ENCODE results near the gene ATF6B.
"Not testable (repeated sequence)": the region's sequence is repeated elsewhere in the genome, so short reads cannot be mapped to it uniquely, and the experiment has no call there.

Gene ATF6B

GRCh38 chr6:32070814-32071543 is 57.1 kb downstream of the ATF6B start:
- TF ChIP-seq CTCF (IDR thresholded peaks at IDR 0.05; ENCODE audit: insufficient read depth, missing control alignments), result no peak
- FAIRE-seq, result no peak
- no peak for DNase-seq (ENCODE audit: insufficient read length, low spot score)

DNA sequence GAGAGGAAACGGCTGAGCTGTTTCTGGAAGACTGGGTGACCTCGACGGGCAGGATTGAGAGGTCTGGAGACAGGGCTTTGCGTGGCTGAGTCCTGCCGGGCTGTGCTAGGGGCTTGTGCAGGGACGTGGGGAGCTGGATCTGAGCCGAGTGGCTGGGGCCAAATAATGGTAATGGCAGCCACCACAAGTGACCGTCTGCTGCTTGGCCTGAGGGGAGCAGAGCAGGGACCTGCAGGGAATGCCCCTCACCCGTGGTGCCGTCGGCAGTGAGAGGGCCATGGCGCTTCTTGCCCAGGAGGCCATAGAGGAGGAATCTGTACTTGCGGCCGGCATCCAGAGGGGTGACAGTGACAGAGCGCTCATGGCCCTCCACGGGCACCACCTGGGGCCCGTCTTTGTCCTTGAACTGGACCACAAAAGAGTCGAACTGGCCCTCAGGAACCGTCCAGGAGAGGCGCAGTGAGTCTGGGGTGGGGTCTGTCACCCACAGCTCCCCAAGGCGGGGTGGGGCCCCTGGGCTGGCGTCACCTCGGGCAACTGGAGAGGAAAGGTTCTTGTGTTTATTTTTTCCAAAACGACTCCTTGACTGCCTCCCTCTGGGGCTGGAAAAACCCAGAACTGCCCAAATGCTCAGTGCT is 58.0 kb downstream of the ATF6B start:
- TF ChIP-seq CTCF (IDR thresholded peaks at IDR 0.05; ENCODE audit: insufficient read depth, missing control alignments), result no peak
- no peak for DNase-seq (ENCODE audit: insufficient read length, low spot score)

GRCh38 chr6:32069460-32069859 is 58.6 kb downstream of the ATF6B start:
- TF ChIP-seq CTCF (IDR thresholded peaks at IDR 0.05; ENCODE audit: insufficient read depth, missing control alignments), result no peak
- DNase-seq (ENCODE audit: insufficient read length, low spot score) (no peak), FAIRE-seq (no peak)

More for the DNA sequence above, 58.0 kb downstream of the ATF6B start:
- no peak for FAIRE-seq

- TF ChIP-seq CTCF (IDR thresholded peaks at IDR 0.05; ENCODE audit: insufficient read depth, missing control alignments), result no peak
- no peak for FAIRE-seq
Measured at GRCh38 chr6:32068867-32069266, 59.2 kb downstream of the ATF6B start.

GRCh38 chr6:32068315-32068714 is 59.7 kb downstream of the ATF6B start:
- FAIRE-seq; DNase-seq (ENCODE audit: insufficient read length, low spot score): not testable (repeated sequence)

More at GRCh38 chr6:32068867-32069266, 59.2 kb downstream of the ATF6B start:
- no peak for DNase-seq (ENCODE audit: insufficient read length, low spot score)

- DNase-seq (ENCODE audit: insufficient read length, low spot score); FAIRE-seq: not testable (repeated sequence)
Measured at GRCh38 chr6:32067521-32067920, 60.5 kb downstream of the ATF6B start.

All from D721Med (cell line).